ENCODE data around the gene KLHL17.

DNA sequence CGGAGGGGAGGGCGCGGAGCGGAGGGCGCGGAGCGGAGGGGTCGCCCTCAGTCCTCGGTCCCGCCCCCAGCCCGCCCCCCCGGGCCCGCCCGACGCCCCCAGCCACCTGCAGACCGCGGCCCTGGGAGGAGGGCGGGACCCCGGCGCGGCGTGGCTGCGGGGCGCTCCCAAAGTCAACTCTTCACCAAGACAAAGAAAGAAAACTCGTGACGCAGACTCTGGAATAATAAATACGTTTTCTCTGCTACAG, 38.3 kb downstream of the KLHL17 start:
- no peak for TF ChIP-seq CTCF (IDR thresholded peaks at IDR 0.05)
- no peak for TF ChIP-seq POLR2A (IDR thresholded peaks at IDR 0.05)
- no peak for TF ChIP-seq POLR2AphosphoS5 (IDR thresholded peaks at IDR 0.05)

All from prostate gland (tissue), 2 donors.